ACC112 (cell line): ENCODE data around the gene OR5L1.

ENCODE experiments used
- H2AFZ ChIP-seq: fragments of 200-600 bp; sonication (generic); one replicate; pipeline ENCODE4 v1.6.0; 2017; ENCODE audit warnings: antibody characterized with exemption, low read length; ENCODE audit not compliant: unreplicated experiment
- H3K27ac ChIP-seq: fragments of 200-600 bp; sonication (generic); 2 replicates; pipeline ENCODE4 v1.5.1; 2014; ENCODE audit warnings: low read depth, mild to moderate bottlenecking, antibody characterized with exemption, low read length, moderate library complexity
- H3K27me3 ChIP-seq: fragments of 200-600 bp; sonication (generic); 2 replicates; pipeline ENCODE4 v1.6.1; 2014; ENCODE audit warnings: mild to moderate bottlenecking, antibody characterized with exemption, low read length, moderate library complexity, mixed read lengths; ENCODE audit not compliant: insufficient read depth
- H3K36me3 ChIP-seq: fragments of 200-600 bp; sonication (generic); 2 replicates; pipeline ENCODE4 v1.6.1; 2016; ENCODE audit warnings: mild to moderate bottlenecking, antibody characterized with exemption, low read length, moderate library complexity, mixed read lengths; ENCODE audit not compliant: insufficient read depth
- H3K4me1 ChIP-seq: fragments of 200-600 bp; sonication (generic); one replicate; pipeline ENCODE4 v1.6.1; 2016; ENCODE audit warnings: low read length, mixed read lengths; ENCODE audit not compliant: insufficient read depth, unreplicated experiment, control insufficient read depth
- H3K4me3 ChIP-seq: fragments of 200-600 bp; sonication (generic); 2 replicates; pipeline ENCODE4 v1.5.1; 2014; ENCODE audit warnings: mild to moderate bottlenecking, low read depth, low read length
- H3K79me2 ChIP-seq: fragments of 200-600 bp; sonication (generic); one replicate; pipeline ENCODE4 v1.6.0; 2016; ENCODE audit warnings: low read length; ENCODE audit not compliant: control insufficient read depth, unreplicated experiment, insufficient read depth

The OR5L1 gene

GRCh38 chr11:55811067-55811466, at the start of gene OR5L1:
OR5L1 (plus strand) TSS chr11:55811367; CDS start chr11:55811467, 100 bp downstream.
- no peak within 1 kb of the TSS for H3K27ac ChIP-seq
- H3K36me3 ChIP-seq: no peaks in the 10 kb centered on the region
- no peaks in the 10 kb centered on the region for H3K27me3 ChIP-seq
- no peak within 1 kb of the TSS for H3K4me3 ChIP-seq
- H3K4me1 ChIP-seq: no peaks in the 10 kb centered on the region
- H3K79me2 ChIP-seq: no peaks in the 10 kb centered on the region
- no peak within 1 kb of the TSS for H2AFZ ChIP-seq

DNA sequence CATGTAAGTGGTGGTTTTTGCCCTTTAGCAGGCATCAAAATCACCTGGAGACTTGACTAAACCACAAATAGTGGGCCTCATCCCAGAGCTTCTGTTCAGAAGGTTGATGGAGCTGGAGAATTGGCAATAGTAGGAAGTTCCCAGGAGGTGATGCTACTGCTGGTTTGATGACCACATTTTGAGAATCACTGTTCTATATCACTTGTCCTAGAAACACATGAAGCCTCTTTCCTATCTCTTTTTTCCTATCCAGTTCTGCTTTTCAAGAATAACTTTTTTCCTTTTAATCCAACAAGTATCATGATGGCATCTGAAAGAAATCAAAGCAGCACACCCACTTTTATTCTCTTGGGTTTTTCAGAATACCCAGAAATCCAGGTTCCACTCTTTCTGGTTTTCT, 38.0 kb upstream of the OR5L1 start, which contains the start of gene OR5D13:
OR5D13 (plus strand) TSS at position 301 of the 400 bp plus-strand sequence; CDS start at position 301, 0 bp downstream.
- Histone ChIP-seq H3K27ac (no peak within 1 kb of the TSS), H3K27me3 (no peaks in the 10 kb centered on the region), H3K79me2 (no peaks in the 10 kb centered on the region), H3K4me1 (no peaks in the 10 kb centered on the region), H3K4me3 (no peak within 1 kb of the TSS), H2AFZ (no peak within 1 kb of the TSS), H3K36me3 (no peaks in the 10 kb centered on the region)

DNA sequence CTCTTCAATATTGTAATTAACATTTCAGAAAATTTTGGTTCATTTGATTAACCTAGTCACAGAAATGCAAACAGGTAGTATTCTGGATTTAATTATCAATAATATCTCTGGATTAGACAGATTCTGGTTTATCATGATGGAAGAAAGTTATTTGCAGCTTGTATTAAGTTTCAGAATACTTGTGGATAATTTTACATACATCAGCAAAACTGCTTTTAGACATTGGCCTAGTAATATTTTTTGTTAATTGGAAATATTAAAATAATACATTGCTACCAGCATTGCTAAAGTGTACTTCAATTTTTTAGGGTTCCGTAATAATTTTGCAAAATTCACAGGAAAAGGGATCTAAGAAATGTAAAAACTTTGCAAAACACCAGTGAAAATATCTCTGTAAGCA, 19.6 kb upstream of the OR5L1 start:
- Histone ChIP-seq H3K4me1 (no peaks in the 10 kb centered on the region), H3K36me3 (no peaks in the 10 kb centered on the region), H3K27me3 (no peaks in the 10 kb centered on the region), H3K27ac (no peak overlapping the region), H2AFZ (no peak overlapping the region), H3K4me3 (no peak overlapping the region), H3K79me2 (no peaks in the 10 kb centered on the region)

DNA sequence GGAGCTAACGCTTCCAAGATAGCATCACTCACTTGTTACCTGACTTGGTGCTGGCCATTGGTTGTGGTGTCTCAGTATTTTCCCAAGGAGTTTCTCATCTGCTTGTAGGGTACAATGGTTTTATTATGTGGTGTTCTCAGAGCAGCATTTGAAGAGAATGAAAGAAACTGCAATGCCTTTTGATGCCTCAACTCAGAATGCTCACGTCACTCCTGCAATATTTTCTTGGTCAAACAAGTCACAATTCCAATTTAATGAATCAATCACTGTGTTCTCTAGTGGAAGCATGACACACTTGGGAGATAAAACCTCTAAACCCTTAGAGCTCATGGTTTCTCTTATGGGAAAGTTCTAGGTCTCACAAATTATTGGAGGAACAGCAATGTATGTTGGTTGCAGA, 17.8 kb upstream of the OR5L1 start:
- Histone ChIP-seq H2AFZ (no peak overlapping the region), H3K27ac (no peak overlapping the region), H3K27me3 (no peaks in the 10 kb centered on the region), H3K4me3 (no peak overlapping the region), H3K79me2 (no peaks in the 10 kb centered on the region), H3K4me1 (no peaks in the 10 kb centered on the region), H3K36me3 (no peaks in the 10 kb centered on the region)

- Histone ChIP-seq H3K79me2 (no peaks in the 10 kb centered on the region), H3K36me3 (no peaks in the 10 kb centered on the region), H3K27me3 (no peaks in the 10 kb centered on the region), H3K4me1 (no peaks in the 10 kb centered on the region), H2AFZ (no peak within 1 kb of the TSS), H3K4me3 (no peak within 1 kb of the TSS), H3K27ac (no peak within 1 kb of the TSS)
Measured at GRCh38 chr11:55795256-55795655, 15.9 kb upstream of the OR5L1 start, which contains the start of gene OR5D14. OR5D14 (plus strand) TSS chr11:55795556; CDS start chr11:55795556, 0 bp downstream.

DNA sequence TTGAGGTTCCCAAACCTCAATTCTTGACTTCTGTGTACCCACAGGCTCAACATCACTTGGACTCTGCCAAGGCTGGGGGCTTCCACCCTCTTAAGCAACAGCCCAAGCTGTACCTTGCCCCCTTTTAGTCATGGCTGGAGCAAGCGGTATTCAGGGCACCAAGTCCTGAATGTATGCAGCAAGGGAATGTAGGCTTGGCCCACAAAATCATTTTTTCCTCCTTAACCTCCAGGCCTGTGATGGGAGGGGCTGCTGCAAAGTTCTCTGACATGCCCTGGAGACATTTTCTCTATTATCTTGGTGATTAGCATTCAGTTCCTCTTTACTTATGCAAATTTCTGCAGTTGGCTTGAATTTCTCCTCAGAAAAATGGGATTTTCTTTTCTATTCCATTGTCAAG, 4.9 kb upstream of the OR5L1 start:
- Histone ChIP-seq H3K36me3 (no peaks in the 10 kb centered on the region), H2AFZ (no peak overlapping the region), H3K79me2 (no peaks in the 10 kb centered on the region), H3K27me3 (no peaks in the 10 kb centered on the region), H3K27ac (no peak overlapping the region), H3K4me1 (no peaks in the 10 kb centered on the region), H3K4me3 (no peak overlapping the region)

DNA sequence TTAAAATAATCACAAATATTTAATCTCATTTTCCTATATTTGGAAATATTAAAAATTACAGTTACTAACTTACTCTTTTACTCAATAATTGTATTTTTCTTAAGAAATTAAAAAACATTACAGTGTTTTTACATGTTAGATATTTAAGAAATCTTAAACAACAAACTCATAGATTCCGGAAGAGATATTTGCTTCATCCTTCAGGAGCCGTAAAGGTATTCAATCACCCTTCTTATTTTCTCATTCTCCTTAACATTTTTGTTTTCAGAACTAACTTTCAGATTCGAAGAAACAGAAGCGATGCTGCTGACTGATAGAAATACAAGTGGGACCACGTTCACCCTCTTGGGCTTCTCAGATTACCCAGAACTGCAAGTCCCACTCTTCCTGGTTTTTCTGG, 8.2 kb downstream of the OR5L1 start, which contains the start of gene OR5D18:
OR5D18 (plus strand) TSS at position 301 of the 400 bp plus-strand sequence; CDS start at position 301, 0 bp downstream.
- H3K27ac ChIP-seq: no peak within 1 kb of the TSS
- no peak within 1 kb of the TSS for H2AFZ ChIP-seq
- H3K4me1 ChIP-seq: no peaks in the 10 kb centered on the region
- no peaks in the 10 kb centered on the region for H3K36me3 ChIP-seq
- no peaks in the 10 kb centered on the region for H3K79me2 ChIP-seq
- H3K27me3 ChIP-seq: no peaks in the 10 kb centered on the region
- H3K4me3 ChIP-seq: no peak within 1 kb of the TSS

- Histone ChIP-seq H3K36me3 (no peaks in the 10 kb centered on the region), H3K4me3 (no peak within 1 kb of the TSS), H3K79me2 (no peaks in the 10 kb centered on the region), H3K4me1 (no peaks in the 10 kb centered on the region), H2AFZ (no peak within 1 kb of the TSS), H3K27me3 (no peaks in the 10 kb centered on the region), H3K27ac (no peak within 1 kb of the TSS)
Measured at GRCh38 chr11:55826919-55827318, 15.8 kb downstream of the OR5L1 start, which contains the start of gene OR5L2. OR5L2 (plus strand) TSS chr11:55827219; CDS start chr11:55827219, 0 bp downstream.

DNA sequence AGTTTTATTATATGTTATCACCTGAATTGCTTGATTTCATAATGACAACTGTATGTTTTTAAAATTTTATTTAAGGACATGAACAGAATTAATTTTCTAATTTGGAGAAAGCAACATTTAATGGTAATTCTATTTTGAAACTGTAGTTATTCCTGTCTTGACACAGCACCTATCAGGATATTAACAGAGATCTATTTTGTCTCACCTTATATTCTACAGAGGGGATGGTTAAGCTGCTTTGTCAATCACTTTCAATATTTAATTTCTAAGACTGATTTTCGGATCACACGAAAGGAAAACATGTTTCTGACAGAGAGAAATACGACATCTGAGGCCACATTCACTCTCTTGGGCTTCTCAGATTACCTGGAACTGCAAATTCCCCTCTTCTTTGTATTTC, 27.3 kb downstream of the OR5L1 start, which contains the start of gene OR5D16:
OR5D16 (plus strand) TSS at position 301 of the 400 bp plus-strand sequence; CDS start at position 301, 0 bp downstream.
- Histone ChIP-seq H3K4me1 (no peaks in the 10 kb centered on the region), H3K27me3 (no peaks in the 10 kb centered on the region), H3K27ac (no peak within 1 kb of the TSS), H3K79me2 (no peaks in the 10 kb centered on the region), H3K4me3 (no peak within 1 kb of the TSS), H3K36me3 (no peaks in the 10 kb centered on the region), H2AFZ (no peak within 1 kb of the TSS)

DNA sequence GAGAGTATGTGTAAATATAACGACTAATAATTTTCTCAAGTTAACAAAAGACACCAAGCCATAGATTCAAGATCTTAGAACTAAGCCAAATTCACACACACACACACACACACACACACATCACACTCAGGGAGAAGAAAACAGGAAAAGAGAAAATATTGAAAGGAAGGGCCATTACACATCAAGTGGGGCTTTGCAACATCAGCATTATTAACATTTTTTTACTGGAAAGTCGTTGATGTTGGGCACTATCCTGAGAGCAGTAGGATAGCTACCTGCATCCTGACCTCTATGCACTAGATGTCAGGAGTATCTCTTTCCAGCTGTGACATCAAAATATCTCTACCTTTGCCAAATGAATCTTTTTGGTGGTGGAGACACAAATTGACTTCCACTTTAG, 36.3 kb downstream of the OR5L1 start:
- H3K36me3 ChIP-seq: no peaks in the 10 kb centered on the region
- H3K79me2 ChIP-seq: no peaks in the 10 kb centered on the region
- no peak overlapping the region for H3K4me3 ChIP-seq

DNA sequence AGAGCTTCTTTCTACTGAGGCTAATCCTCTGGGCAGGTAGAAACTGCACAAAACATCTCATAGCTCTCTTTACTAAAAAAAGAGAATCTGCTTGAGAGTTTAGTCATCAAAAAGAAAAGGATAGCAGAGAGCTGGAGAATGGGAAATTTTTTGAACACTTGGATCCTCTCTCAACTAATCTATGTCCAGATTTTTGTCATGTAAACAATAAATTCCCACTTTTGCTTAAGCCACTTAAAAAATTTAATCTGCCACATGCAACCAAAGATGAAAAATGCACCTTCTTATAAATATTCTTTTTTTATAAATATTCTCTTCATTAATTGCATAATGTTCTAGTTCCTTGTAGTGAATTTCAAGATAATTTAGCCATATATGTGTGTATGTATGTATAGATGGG, 37.9 kb downstream of the OR5L1 start:
- no peak overlapping the region for H3K4me3 ChIP-seq
- H2AFZ ChIP-seq: no peak overlapping the region
- no peaks in the 10 kb centered on the region for H3K27me3 ChIP-seq
- no peak overlapping the region for H3K27ac ChIP-seq
- no peaks in the 10 kb centered on the region for H3K36me3 ChIP-seq
- H3K4me1 ChIP-seq: no peaks in the 10 kb centered on the region
- no peaks in the 10 kb centered on the region for H3K79me2 ChIP-seq

More for the DNA sequence above, 36.3 kb downstream of the OR5L1 start:
- Histone ChIP-seq H3K27ac (no peak overlapping the region), H2AFZ (no peak overlapping the region), H3K4me1 (no peaks in the 10 kb centered on the region), H3K27me3 (no peaks in the 10 kb centered on the region)
